T-cell (primary cell): Measurements from ENCODE around the gene SLC35A4. TPM values are rescaled to one million over a fixed set of nuclear protein-coding genes. Genes with fewer than 3 reads are reported as not detected.

Source experiments
- total RNA-seq, 35 experiments: library from RNA in 6 of 35; stranded (reverse) in 6 of 35; fragments of 120-200 nt in 1 of 35; gene quantifications; one replicate each; pipeline versions ENCODE4 v1.2.1 to v1.2.4 and lab custom pipeline; 2013 to 2026

Gene SLC35A4
- total RNA-seq, 5 donors from 2014 or later (not counting 1 experiment from before 2014, with no cell fraction given), result 47.7 to 75.2 (median 72.4) TPM

Other genes with a start within 250 kb of the SLC35A4 start
- 1 to 10 TPM in 3 of 5 donors, under 1 TPM in 2; 0.47 to 2.8 (median 1.9) TPM for gene HBEGF, start 218.2 kb upstream of the SLC35A4 start, total RNA-seq
- gene SLC4A9, start 204.6 kb upstream of the SLC35A4 start, total RNA-seq, result under 1 TPM in 1 of 5 donors, not detected in 4; 0.18 TPM
- 100 to 1,000 TPM; 184 to 220 (median 203) TPM for gene ANKHD1, start 163.0 kb upstream of the SLC35A4 start, total RNA-seq
- 10 to 100 TPM; 10.6 to 23.6 (median 20.4) TPM for gene EIF4EBP3, start 17.2 kb upstream of the SLC35A4 start, total RNA-seq
- gene SRA1, start 7.4 kb upstream of the SLC35A4 start, total RNA-seq, result 10 to 100 TPM; 26.8 to 30.5 (median 28.4) TPM
- 10 to 100 TPM; 53.9 to 70.5 (median 64.1) TPM for gene APBB3, start 230 bp upstream of the SLC35A4 start, total RNA-seq
- 1 to 10 TPM in 4 of 5 donors, under 1 TPM in 1; 0.70 to 1.8 (median 1.3) TPM for gene CD14, start 68.3 kb downstream of the SLC35A4 start, total RNA-seq
- 10 to 100 TPM; 24.9 to 56.8 (median 52.2) TPM for gene TMCO6, start 74.6 kb downstream of the SLC35A4 start, total RNA-seq
- gene NDUFA2, start 82.8 kb downstream of the SLC35A4 start, total RNA-seq, result 10 to 100 TPM; 36.6 to 48.8 (median 45.4) TPM
- 100 to 1,000 TPM; 139 to 166 (median 152) TPM for gene IK, start 83.0 kb downstream of the SLC35A4 start, total RNA-seq
- 10 to 100 TPM; 36.6 to 50.9 (median 42.9) TPM for gene WDR55, start 100.1 kb downstream of the SLC35A4 start, total RNA-seq
- 1 to 10 TPM; 3.0 to 6.4 (median 5.5) TPM for gene DND1, start 108.7 kb downstream of the SLC35A4 start, total RNA-seq
- gene HARS1, start 126.5 kb downstream of the SLC35A4 start, total RNA-seq, result 10 to 100 TPM; 55.8 to 71.1 (median 70.0) TPM
- 10 to 100 TPM; 30.7 to 58.5 (median 52.7) TPM for gene HARS2, start 126.6 kb downstream of the SLC35A4 start, total RNA-seq
- 10 to 100 TPM; 39.9 to 59.5 (median 58.0) TPM for gene ZMAT2, start 135.6 kb downstream of the SLC35A4 start, total RNA-seq
- not detected for gene PCDHA1, start 221.3 kb downstream of the SLC35A4 start, total RNA-seq
- not detected for gene PCDHA2, start 230.0 kb downstream of the SLC35A4 start, total RNA-seq
- gene PCDHA3, start 236.2 kb downstream of the SLC35A4 start, total RNA-seq, result not detected
- not detected for gene PCDHA4, start 242.2 kb downstream of the SLC35A4 start, total RNA-seq